Suppressor macrophage treated with lipopolysaccharide for 1 hour (primary cell): ENCODE measurements around the gene KCNC3.

Source experiments
- DNase-seq, 3 donors: peaks; one replicate each; pipeline ENCODE4 v3.0.0-alpha.2; 2020 to 2022

Gene KCNC3

DNA sequence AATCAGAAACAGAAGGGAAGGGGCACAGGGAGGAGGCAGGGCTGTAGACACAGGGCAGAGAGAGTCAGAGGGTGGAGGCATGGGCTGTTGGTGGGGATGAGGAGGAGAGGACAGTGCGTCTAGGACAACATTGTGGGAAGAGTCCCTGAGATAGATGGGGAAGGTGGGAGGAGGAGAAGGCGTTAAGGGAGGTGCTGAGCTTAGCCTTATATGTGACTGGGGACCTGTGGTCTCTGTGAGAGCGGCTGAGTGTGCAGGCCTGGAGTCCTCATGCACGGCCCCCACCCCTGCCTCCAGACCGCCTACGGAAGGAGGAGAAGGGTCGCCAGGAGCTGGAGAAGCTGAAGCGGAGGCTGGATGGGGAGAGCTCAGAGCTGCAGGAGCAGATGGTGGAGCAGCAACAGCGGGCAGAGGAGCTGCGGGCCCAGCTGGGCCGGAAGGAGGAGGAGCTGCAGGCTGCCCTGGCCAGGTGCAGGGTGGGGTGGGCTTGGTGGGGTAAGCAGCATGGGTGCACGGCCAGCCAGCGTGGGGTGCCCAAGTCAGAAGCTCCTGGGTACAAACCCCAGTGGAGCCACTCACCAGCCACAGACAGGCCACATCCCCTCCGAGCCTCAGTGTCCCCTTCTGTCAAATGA, 56.8 kb downstream of the KCNC3 start:
- no peak for DNase-seq

- DNase-seq: no peak
Observed at GRCh38 chr19:50269653-50270052, 59.5 kb downstream of the KCNC3 start.

GRCh38 chr19:50268501-50268900, 60.7 kb downstream of the KCNC3 start:
- no peak for DNase-seq

DNA sequence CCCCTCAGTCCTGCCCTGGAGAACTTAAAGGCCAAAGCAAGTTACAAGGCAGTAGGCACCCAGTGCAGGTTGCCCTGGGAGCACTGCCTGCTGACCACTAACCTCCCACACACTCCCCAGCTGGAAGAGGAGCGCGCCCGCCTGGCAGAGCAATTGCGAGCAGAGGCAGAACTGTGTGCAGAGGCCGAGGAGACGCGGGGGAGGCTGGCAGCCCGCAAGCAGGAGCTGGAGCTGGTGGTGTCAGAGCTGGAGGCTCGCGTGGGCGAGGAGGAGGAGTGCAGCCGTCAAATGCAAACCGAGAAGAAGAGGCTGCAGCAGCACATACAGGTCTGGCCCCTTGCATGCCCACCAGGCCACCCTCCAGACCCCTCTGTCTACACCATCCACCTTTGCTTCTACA, 61.1 kb downstream of the KCNC3 start:
- DNase-seq: peak in 1 of 3 donors; percentile 5

DNA sequence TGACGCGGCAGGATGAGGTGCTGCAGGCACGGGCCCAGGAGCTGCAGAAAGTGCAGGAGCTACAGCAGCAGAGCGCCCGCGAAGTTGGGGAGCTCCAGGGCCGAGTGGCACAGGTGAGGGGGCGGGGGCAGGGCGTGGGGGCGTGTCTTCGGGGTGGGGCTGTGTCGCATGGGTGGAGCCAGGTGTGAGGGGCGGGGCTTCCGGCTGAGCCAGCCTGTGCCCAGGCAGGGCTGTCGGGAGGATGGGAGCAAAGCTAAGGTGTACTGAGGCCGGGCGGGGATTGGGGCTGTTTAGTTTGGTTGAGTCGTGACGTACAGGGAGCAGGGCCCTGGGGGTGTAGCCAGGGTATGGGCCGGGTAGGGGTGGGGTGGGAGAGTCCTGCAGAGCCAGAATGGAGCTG, 62.3 kb downstream of the KCNC3 start:
- peak in 1 of 3 donors; percentile 3 for DNase-seq

DNA sequence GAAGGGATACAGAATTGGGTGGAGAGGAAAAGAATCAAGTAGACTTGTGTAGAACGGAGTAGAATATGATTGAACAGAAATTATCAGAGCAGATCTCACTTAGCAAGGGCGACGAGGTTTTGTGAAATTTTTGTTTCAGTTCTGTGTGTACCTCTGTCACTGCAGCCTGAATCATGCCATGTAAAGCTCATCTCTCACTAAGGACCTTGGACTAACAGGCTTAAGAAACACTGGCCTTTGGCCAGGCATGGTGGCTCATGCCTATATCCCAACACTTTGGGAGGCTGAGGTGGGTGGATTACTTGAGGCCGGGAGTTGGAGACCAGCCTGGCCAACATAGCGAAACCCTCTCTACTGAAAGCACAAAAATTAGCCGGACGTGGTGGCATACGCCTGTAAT, 63.1 kb downstream of the KCNC3 start:
- no peak for DNase-seq

DNA sequence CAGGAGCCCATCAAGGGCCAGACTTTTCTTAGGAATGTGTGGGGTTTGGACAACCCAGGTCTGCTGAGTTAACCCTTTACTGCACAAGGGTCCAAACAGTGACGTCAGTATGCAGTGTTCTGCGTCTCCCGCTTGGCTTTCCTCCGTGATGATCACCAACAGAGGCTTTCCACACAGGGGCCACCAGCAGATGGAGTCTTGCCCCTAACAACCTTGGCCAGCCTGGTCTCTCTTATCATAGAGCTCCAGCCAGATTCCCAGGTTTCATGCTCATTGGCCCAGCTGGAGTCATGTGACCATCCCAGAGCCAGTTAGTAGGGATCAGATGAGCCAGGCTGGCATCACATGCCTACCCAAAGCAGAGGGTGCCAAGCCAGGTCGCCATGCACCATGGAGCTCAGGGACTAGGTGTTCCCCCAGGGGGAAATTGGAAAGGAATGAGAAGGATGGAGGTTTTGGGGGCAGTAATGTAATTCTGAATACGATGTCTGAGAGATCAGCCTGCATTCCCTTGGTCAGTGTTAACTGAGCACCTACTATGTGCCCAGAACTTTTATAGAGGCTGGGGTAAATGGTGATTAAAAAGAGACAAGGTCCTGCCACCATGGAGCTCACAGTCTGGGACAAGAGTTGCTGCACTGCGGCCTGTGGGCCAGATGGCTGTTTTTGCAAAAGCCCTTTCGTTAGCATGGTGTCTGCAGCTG, 64.5 kb downstream of the KCNC3 start:
- DNase-seq: peak; percentile 16 to 27 (median 19)

GRCh38 chr19:50263176-50263575, 66.0 kb downstream of the KCNC3 start:
- DNase-seq: no peak
